Esophagus squamous epithelium (tissue), 4 donors: ENCODE results near the gene CDS2.

Experiments
- CTCF ChIP-seq, 6 experiments: fragments of 450-650 bp in 4 of 6; fragments of 200-600 bp in 2 of 6; sonication (generic) in 2 of 6; IDR thresholded peaks; one replicate each; pipeline ENCODE4 v1.5.1; 2016 to 2019; ENCODE audit warnings: antibody characterized with exemption in 6 of 6, mild to moderate bottlenecking in 4 of 6, moderate library complexity in 4 of 6
- POLR2A ChIP-seq, 4 donors: fragments of 450-650 bp; IDR thresholded peaks; one replicate each; pipeline ENCODE4 v1.6.1; 2017; ENCODE audit warnings: antibody characterized with exemption in 4 of 4, mild to moderate bottlenecking in 4 of 4, moderate library complexity in 3 of 4

GRCh38 chr20:5183731-5184474 lies 57.1 kb downstream of the CDS2 start:
- TF ChIP-seq CTCF (IDR thresholded peaks at IDR 0.05) (no peak), POLR2A (IDR thresholded peaks at IDR 0.05) (no peak)
